Testis (tissue), 2 donors: ENCODE data around the gene MYL9.

Source experiments
- POLR2A ChIP-seq: fragments of 450-650 bp; IDR thresholded peaks from one replicate; pipeline ENCODE4 v1.6.1; 2017; ENCODE audit warnings: antibody characterized with exemption, mild to moderate bottlenecking, moderate library complexity
- TF ChIP-seq, protein P1 (sequence below), 3 experiments: fragments of 450-650 bp in 2 of 3; fragments of 200-600 bp in 1 of 3; sonication (generic) in 1 of 3; IDR thresholded peaks; one replicate each; pipeline ENCODE4 v1.5.1; 2016 to 2019; ENCODE audit warnings: antibody characterized with exemption in 3 of 3, mild to moderate bottlenecking in 2 of 3, moderate library complexity in 1 of 3

DNA sequence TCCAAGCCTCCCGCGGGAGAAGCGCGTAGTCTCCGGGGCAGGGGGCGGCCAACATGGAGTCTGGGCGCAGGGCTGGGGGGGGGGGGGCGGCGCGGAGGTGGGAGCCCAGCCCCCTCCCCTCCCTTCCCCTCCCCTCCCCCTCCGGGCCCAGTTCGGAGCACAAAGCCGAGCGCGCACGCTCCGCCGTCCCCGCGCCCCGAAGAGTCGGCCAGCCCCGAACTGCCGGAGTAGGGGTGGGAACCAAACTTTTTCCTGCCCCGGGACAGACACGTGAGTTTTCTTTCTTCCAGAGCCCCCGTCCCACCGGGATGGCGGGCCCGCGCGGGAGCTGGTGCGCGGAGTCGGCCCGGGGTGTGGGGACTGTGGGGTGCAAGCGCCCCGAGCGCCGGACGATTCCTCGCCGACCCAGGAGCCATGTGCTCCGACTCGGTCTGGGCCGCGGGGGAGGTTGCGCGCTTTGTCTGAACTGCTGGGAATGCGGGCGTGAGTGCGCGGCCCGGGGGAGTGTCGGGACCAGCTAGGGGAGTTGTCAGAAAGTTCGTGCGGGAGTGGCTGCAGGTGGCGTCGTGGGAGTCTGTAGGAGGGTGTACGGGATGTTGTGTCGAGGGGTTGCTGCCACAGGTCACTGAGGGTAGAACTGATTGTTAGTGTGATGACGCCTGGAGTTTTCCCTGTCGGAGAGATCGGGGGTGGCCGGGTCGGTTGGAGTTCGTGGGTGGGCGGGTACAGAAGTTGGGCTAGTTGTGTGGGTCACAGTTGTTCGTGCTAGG lies 33.2 kb downstream of the MYL9 start:
- TF ChIP-seq, protein P1, sequence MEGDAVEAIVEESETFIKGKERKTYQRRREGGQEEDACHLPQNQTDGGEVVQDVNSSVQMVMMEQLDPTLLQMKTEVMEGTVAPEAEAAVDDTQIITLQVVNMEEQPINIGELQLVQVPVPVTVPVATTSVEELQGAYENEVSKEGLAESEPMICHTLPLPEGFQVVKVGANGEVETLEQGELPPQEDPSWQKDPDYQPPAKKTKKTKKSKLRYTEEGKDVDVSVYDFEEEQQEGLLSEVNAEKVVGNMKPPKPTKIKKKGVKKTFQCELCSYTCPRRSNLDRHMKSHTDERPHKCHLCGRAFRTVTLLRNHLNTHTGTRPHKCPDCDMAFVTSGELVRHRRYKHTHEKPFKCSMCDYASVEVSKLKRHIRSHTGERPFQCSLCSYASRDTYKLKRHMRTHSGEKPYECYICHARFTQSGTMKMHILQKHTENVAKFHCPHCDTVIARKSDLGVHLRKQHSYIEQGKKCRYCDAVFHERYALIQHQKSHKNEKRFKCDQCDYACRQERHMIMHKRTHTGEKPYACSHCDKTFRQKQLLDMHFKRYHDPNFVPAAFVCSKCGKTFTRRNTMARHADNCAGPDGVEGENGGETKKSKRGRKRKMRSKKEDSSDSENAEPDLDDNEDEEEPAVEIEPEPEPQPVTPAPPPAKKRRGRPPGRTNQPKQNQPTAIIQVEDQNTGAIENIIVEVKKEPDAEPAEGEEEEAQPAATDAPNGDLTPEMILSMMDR (IDR thresholded peaks at IDR 0.05), result no peak
- TF ChIP-seq POLR2A, result no peak
